HepG2 (cell line): ENCODE results near the gene PLEKHG2. TPM values are rescaled to one million over a fixed set of nuclear protein-coding genes. Genes with fewer than 3 reads are reported as not detected.

Source experiments
- EP300 ChIP-seq, 3 experiments: sonication (generic) in 1 of 3; formaldehyde crosslinking in 1 of 3; IDR thresholded peaks; 2 replicates each; pipeline versions ENCODE4 v1.5.1 to v1.6.1; 2011 to 2020; ENCODE audit warnings: low read depth in 2 of 3, low read length in 2 of 3, borderline replicate concordance in 1 of 3, improper control_type of control experiment in 1 of 3, mild to moderate bottlenecking in 1 of 3, missing genetic modification reagents in 1 of 3, moderate library complexity in 1 of 3
- KDM6A ChIP-seq: IDR thresholded peaks from 2 replicates; pipeline ENCODE4 v1.6.1; 2016; ENCODE audit warnings: low read depth
- MEF2D ChIP-seq: sonication (generic); formaldehyde crosslinking; IDR thresholded peaks from 2 replicates; pipeline ENCODE4 v1.5.1; 2020; ENCODE audit warnings: mild to moderate bottlenecking, missing genetic modification reagents
- NONO ChIP-seq, 2 experiments: fragments of 450-650 bp in 1 of 2; sonication (generic) in 1 of 2; formaldehyde crosslinking in 1 of 2; IDR thresholded peaks in 1 of 2; conservative IDR thresholded peaks in 1 of 2; 2 replicates each; pipeline versions ENCODE4 v1.6.1 to v1.8.0; 2017 to 2022; ENCODE audit warnings: mild to moderate bottlenecking in 1 of 2, missing genetic modification reagents in 1 of 2, moderate library complexity in 1 of 2
- PLRG1 ChIP-seq: fragments of 450-650 bp; conservative IDR thresholded peaks from 2 replicates; pipeline ENCODE4 v1.6.1; 2016
- RFX3 ChIP-seq: IDR thresholded peaks from 2 replicates; pipeline ENCODE4 v1.6.1; 2016; ENCODE audit warnings: missing biosample characterization, missing genetic modification reagents
- TAF15 ChIP-seq: fragments of 200-400 bp; formaldehyde crosslinking; IDR thresholded peaks from one replicate; pipeline ENCODE4 v1.6.1; 2018; ENCODE audit warnings: mild to moderate bottlenecking, low read depth, low read length; ENCODE audit not compliant: poor library complexity, severe bottlenecking
- TBP ChIP-seq: sonication (generic); formaldehyde crosslinking; IDR thresholded peaks from 2 replicates; pipeline ENCODE4 v1.5.0; 2020; ENCODE audit warnings: missing genetic modification reagents
- TCF7L2 ChIP-seq: IDR thresholded peaks from 2 replicates; pipeline ENCODE4 v1.6.1; 2011; ENCODE audit warnings: mild to moderate bottlenecking, low read depth, low read length, moderate library complexity
- ZNF143 ChIP-seq: sonication (generic); formaldehyde crosslinking; IDR thresholded peaks from 2 replicates; pipeline ENCODE4 v1.4.0; 2020; ENCODE audit warnings: missing genetic modification reagents
- ZNF605 ChIP-seq: sonication (generic); formaldehyde crosslinking; IDR thresholded peaks from 2 replicates; pipeline ENCODE4 v1.8.0; 2022; ENCODE audit warnings: mild to moderate bottlenecking, missing genetic modification reagents
- ZNF678 ChIP-seq: sonication (generic); formaldehyde crosslinking; IDR thresholded peaks from 2 replicates; pipeline ENCODE4 v1.4.0; 2020; ENCODE audit warnings: mild to moderate bottlenecking, missing genetic modification reagents
- ZNF747 ChIP-seq: sonication (generic); formaldehyde crosslinking; IDR thresholded peaks from 2 replicates; pipeline ENCODE4 v1.8.1; 2023; ENCODE audit warnings: missing genetic modification reagents, mild to moderate bottlenecking, borderline replicate concordance
- ZSCAN25 ChIP-seq: sonication (generic); formaldehyde crosslinking; IDR thresholded peaks from 2 replicates; pipeline ENCODE4 v1.8.0; 2022; ENCODE audit warnings: mild to moderate bottlenecking, missing genetic modification reagents
- polyA plus RNA-seq, 8 experiments: library from polyadenylated mRNA; depleted of rRNA in 3 of 8; stranded (reverse) in 7 of 8; unstranded in 1 of 8; fragments of >200 nt; fragmentation: Illumina TruSeq in 4 of 8; extraction: Trizol in 4 of 8; gene quantifications; 2 replicates each; pipeline versions ENCODE4 v1.2.1 to v1.2.3, GENCODE V29; 2011 to 2016; ENCODE audit warnings: low read depth in 4 of 8, missing spikeins in 1 of 8, mixed read lengths in 1 of 8; ENCODE audit not compliant: insufficient read depth in 1 of 8
- total RNA-seq, 5 experiments: library from RNA; depleted of rRNA; stranded (reverse); fragments of >200 nt; fragmentation: Illumina TruSeq; extraction: Trizol; gene quantifications; 2 replicates each; pipeline ENCODE4 v1.2.3, GENCODE V29; 2016; ENCODE audit warnings: low read depth in 1 of 5
- TF ChIP-seq, protein P1 (sequence below): sonication (generic); formaldehyde crosslinking; IDR thresholded peaks from 2 replicates; pipeline ENCODE4 v1.5.1; 2020; ENCODE audit warnings: missing genetic modification reagents, mild to moderate bottlenecking, borderline replicate concordance
- TF ChIP-seq, protein P2 (sequence below): IDR thresholded peaks from 2 replicates; pipeline ENCODE4 v1.6.1; 2016; ENCODE audit warnings: missing genetic modification reagents, missing compliant biosample characterization
- TF ChIP-seq, protein P3 (sequence below): sonication (generic); formaldehyde crosslinking; IDR thresholded peaks from 2 replicates; pipeline ENCODE4 v1.4.0; 2020; ENCODE audit warnings: missing genetic modification reagents
- TF ChIP-seq, protein P4 (sequence below): sonication (generic); formaldehyde crosslinking; IDR thresholded peaks from 2 replicates; pipeline ENCODE4 v1.4.0; 2020; ENCODE audit warnings: missing genetic modification reagents, mild to moderate bottlenecking, borderline replicate concordance
- TF ChIP-seq, protein P5 (sequence below): sonication (generic); formaldehyde crosslinking; IDR thresholded peaks from 2 replicates; pipeline ENCODE4 v1.8.0; 2022; ENCODE audit warnings: missing genetic modification reagents, mild to moderate bottlenecking, moderate library complexity, borderline replicate concordance
- TF ChIP-seq, protein P6 (sequence below): sonication (generic); formaldehyde crosslinking; IDR thresholded peaks from 2 replicates; pipeline ENCODE4 v1.8.0; 2022; ENCODE audit warnings: mild to moderate bottlenecking, missing genetic modification reagents, moderate library complexity

Gene PLEKHG2
- total and polyA plus RNA-seq, 2 of the 13 experiments (the other 11 are each of a cell fraction or from before 2014, with no cell fraction given): 3.6 to 6.8 TPM

DNA sequence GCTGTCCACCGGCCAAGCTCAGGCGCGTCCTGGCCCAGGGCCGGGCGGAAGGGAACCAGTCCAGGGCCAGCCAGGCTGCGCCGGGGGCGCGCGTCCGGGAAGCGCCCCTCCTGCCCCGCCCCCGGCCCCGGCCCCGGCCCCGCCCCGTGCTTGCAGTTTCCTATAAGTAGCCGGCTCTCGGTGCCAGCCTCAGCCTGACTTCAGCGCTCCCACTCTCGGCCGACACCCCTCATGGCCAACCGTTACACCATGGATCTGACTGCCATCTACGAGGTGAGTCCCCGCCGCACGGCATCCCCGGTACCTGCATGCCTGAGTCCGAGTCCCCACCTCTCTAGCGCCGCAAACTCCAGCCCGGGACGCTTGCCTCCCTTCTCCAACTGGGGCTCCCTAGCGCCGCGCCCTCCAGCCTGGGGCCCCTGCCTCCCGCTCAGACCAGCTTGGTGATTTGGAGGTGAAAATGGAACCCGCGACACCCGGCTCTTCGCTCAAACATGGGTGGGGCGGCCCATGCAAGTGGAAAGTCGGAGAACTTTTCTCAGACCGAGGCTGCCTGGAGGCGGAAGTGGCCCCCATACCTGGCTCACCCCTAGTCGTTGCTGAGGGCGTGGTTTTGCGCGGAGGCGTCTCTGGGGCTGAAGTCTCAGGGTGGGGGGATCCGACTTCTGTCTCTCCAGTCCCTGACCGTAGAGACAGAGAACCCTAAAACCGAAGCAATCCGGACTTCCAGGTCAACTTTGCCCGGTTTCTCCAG lies 5.6 kb upstream of the PLEKHG2 start, which contains the start of gene ZFP36 (continued):
- TF ChIP-seq, protein P1, sequence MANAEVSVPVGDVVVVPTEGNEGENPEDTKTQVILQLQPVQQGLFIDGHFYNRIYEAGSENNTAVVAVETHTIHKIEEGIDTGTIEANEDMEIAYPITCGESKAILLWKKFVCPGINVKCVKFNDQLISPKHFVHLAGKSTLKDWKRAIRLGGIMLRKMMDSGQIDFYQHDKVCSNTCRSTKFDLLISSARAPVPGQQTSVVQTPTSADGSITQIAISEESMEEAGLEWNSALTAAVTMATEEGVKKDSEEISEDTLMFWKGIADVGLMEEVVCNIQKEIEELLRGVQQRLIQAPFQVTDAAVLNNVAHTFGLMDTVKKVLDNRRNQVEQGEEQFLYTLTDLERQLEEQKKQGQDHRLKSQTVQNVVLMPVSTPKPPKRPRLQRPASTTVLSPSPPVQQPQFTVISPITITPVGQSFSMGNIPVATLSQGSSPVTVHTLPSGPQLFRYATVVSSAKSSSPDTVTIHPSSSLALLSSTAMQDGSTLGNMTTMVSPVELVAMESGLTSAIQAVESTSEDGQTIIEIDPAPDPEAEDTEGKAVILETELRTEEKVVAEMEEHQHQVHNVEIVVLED: 0 out of 2 replicates have a peak, but pooled peaks have one; percentile 41
- TF ChIP-seq PLRG1 (no peak), ZNF678 (no peak), ZNF143 (CRISPR knock-in tag) (no peak), TAF15 (peak; percentile 42), TBP (CRISPR knock-in tag) (no peak), ZNF605 (no peak), TCF7L2 (no peak), EP300 (IDR thresholded peaks at IDR 0.05; ENCODE audit: low read depth in 2 of 2, low read length in 2 of 2) (no peak), EP300 (CRISPR knock-in tag; IDR thresholded peaks at IDR 0.05; ENCODE audit: borderline replicate concordance) (no peak), MEF2D (CRISPR knock-in tag) (peak; percentile 66; the same call in 1 of the 2 replicates), RFX3 (CRISPR knock-in tag) (no peak), KDM6A (no peak), ZNF747 (CRISPR knock-in tag) (no peak), NONO (IDR thresholded peaks at IDR 0.05) (no peak), NONO (CRISPR knock-in tag; conservative IDR thresholded peaks at IDR 0.05) (peak; percentile 74), ZSCAN25 (CRISPR knock-in tag) (no peak)
- TF ChIP-seq, protein P2, sequence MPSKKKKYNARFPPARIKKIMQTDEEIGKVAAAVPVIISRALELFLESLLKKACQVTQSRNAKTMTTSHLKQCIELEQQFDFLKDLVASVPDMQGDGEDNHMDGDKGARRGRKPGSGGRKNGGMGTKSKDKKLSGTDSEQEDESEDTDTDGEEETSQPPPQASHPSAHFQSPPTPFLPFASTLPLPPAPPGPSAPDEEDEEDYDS (CRISPR knock-in tag): peak; percentile 92
- TF ChIP-seq, protein P3, sequence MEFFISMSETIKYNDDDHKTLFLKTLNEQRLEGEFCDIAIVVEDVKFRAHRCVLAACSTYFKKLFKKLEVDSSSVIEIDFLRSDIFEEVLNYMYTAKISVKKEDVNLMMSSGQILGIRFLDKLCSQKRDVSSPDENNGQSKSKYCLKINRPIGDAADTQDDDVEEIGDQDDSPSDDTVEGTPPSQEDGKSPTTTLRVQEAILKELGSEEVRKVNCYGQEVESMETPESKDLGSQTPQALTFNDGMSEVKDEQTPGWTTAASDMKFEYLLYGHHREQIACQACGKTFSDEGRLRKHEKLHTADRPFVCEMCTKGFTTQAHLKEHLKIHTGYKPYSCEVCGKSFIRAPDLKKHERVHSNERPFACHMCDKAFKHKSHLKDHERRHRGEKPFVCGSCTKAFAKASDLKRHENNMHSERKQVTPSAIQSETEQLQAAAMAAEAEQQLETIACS (CRISPR knock-in tag): peak; percentile 76
- TF ChIP-seq, protein P4, sequence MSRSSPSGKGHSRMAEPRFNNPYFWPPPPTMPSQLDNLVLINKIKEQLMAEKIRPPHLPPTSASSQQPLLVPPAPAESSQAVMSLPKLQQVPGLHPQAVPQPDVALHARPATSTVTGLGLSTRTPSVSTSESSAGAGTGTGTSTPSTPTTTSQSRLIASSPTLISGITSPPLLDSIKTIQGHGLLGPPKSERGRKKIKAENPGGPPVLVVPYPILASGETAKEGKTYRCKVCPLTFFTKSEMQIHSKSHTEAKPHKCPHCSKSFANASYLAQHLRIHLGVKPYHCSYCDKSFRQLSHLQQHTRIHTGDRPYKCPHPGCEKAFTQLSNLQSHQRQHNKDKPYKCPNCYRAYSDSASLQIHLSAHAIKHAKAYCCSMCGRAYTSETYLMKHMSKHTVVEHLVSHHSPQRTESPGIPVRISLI (CRISPR knock-in tag): no peak
- TF ChIP-seq, protein P5, sequence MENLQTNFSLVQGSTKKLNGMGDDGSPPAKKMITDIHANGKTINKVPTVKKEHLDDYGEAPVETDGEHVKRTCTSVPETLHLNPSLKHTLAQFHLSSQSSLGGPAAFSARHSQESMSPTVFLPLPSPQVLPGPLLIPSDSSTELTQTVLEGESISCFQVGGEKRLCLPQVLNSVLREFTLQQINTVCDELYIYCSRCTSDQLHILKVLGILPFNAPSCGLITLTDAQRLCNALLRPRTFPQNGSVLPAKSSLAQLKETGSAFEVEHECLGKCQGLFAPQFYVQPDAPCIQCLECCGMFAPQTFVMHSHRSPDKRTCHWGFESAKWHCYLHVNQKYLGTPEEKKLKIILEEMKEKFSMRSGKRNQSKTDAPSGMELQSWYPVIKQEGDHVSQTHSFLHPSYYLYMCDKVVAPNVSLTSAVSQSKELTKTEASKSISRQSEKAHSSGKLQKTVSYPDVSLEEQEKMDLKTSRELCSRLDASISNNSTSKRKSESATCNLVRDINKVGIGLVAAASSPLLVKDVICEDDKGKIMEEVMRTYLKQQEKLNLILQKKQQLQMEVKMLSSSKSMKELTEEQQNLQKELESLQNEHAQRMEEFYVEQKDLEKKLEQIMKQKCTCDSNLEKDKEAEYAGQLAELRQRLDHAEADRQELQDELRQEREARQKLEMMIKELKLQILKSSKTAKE: peak; percentile 30; the same call in 1 of the 2 replicates
- TF ChIP-seq, protein P6, sequence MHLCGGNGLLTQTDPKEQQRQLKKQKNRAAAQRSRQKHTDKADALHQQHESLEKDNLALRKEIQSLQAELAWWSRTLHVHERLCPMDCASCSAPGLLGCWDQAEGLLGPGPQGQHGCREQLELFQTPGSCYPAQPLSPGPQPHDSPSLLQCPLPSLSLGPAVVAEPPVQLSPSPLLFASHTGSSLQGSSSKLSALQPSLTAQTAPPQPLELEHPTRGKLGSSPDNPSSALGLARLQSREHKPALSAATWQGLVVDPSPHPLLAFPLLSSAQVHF (CRISPR knock-in tag): 0 out of 2 replicates have a peak, but pooled peaks have one; percentile 53
